ENCODE results near the gene SLC22A23.

SLC22A23 gene

GRCh38 chr6:3351105-3351676, 105.7 kb downstream of the SLC22A23 start:
- DNase-seq = no peak

GRCh38 chr6:3350252-3350796, 106.5 kb downstream of the SLC22A23 start:
- DNase-seq = no peak

- DNase-seq = no peak
These were observed 107.2 kb downstream of the SLC22A23 start for GRCh38 chr6:3349388-3350251.

GRCh38 chr6:3348821-3349220, 108.0 kb downstream of the SLC22A23 start:
- no peak for DNase-seq

GRCh38 chr6:3347826-3348225, 109.0 kb downstream of the SLC22A23 start:
- DNase-seq = no peak

- no peak for DNase-seq
These were observed 109.6 kb downstream of the SLC22A23 start for GRCh38 chr6:3347247-3347646.

GRCh38 chr6:3346476-3346875, 110.4 kb downstream of the SLC22A23 start:
- no peak for DNase-seq

- DNase-seq = no peak
These were observed 111.0 kb downstream of the SLC22A23 start for GRCh38 chr6:3345836-3346235.

GRCh38 chr6:3343089-3343883, 113.6 kb downstream of the SLC22A23 start:
- no peak for DNase-seq

- DNase-seq = no peak
These were observed 115.4 kb downstream of the SLC22A23 start for GRCh38 chr6:3341467-3341866.

- DNase-seq = no peak
These were observed 116.0 kb downstream of the SLC22A23 start for GRCh38 chr6:3340894-3341293.

- DNase-seq = no peak
These were observed 116.5 kb downstream of the SLC22A23 start for GRCh38 chr6:3340358-3340802.

GRCh38 chr6:3339811-3340210, 117.0 kb downstream of the SLC22A23 start:
- no peak for DNase-seq

- DNase-seq = no peak
These were observed 119.1 kb downstream of the SLC22A23 start for GRCh38 chr6:3337521-3338350.

GRCh38 chr6:3336859-3337515, 119.9 kb downstream of the SLC22A23 start:
- DNase-seq = no peak

- no peak for DNase-seq
These were observed 120.6 kb downstream of the SLC22A23 start for GRCh38 chr6:3336066-3336786.

GRCh38 chr6:3335169-3335568, 121.7 kb downstream of the SLC22A23 start:
- no peak for DNase-seq

GRCh38 chr6:3334555-3334954, 122.3 kb downstream of the SLC22A23 start:
- no peak for DNase-seq

- no peak for DNase-seq
These were observed 123.6 kb downstream of the SLC22A23 start for GRCh38 chr6:3333263-3333662.

- no peak for DNase-seq
These were observed 124.9 kb downstream of the SLC22A23 start for GRCh38 chr6:3331971-3332370.

- DNase-seq = no peak
These were observed 125.4 kb downstream of the SLC22A23 start for GRCh38 chr6:3331494-3331893.

All from CD4-positive, alpha-beta T cell treated with Interleukin-17A for 4 hours (primary cell).